DLD1 (cell line): ENCODE results near the gene TMEM247.
"Not testable (repeated sequence)": the region's sequence is repeated elsewhere in the genome, so short reads cannot be mapped to it uniquely, and the experiment has no call there.

Source experiments
- in situ Hi-C: cut with HindIII; loops from 2 replicates; pipeline ENCODE4 v1.10.0; 2017; ENCODE audit warnings: low sequenced_read_pairs

TMEM247 gene

DNA sequence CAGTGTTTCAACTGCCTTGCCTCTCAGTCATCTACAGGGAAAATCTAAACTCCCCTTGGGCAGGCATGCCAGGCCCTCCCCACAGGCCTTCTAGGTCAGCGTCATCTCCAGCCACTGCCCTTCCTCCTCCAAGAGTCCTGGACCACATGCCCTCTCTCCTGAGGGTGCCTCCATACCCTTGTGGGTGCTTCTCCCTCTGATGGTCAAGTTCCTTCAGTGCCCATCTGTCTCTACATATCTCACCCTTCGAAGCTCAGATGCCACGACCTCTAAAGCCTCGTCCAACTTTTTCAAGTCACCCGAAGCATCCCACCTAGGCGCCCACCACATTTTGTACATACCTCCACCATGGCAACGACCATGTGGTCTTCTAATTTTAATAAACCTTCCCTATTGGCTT, 22.6 kb upstream of the TMEM247 start:
- in situ Hi-C loops = no loop called here

DNA sequence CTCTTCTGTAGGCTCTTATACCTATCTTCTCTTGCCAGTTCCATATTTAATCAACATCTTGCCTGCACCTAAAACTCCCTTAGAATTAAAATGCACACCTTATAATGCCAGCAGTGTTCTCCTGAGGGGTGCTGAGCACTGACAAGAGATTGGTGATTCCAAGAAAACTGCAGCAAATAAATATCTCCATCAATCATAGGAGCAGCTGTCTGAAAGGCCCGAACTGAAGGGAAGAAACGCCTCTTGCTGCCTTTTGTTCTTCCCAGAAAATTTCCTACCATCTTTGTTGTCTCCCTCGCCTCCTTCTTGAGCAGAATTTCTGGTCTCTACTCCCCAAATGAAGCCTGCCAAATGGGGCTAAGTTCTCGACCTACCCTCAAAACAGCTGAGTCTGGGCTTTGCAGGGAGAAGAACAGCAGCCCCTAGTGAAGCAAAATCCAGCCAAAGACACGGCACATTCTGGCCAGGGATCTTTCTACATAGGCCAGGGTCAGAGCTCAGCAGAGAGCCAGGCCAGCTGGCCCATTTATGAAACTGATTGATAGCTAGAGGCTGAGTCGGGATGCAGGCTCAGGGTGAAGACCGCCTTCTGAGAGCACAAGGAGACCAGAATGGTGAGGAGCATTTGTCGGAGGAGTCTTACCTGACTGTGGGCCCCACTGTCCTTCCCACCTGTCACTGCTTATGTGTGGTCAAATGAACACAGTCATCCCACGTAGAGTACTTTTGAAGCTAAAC, 20.4 kb upstream of the TMEM247 start:
- in situ Hi-C loops = no loop called here

DNA sequence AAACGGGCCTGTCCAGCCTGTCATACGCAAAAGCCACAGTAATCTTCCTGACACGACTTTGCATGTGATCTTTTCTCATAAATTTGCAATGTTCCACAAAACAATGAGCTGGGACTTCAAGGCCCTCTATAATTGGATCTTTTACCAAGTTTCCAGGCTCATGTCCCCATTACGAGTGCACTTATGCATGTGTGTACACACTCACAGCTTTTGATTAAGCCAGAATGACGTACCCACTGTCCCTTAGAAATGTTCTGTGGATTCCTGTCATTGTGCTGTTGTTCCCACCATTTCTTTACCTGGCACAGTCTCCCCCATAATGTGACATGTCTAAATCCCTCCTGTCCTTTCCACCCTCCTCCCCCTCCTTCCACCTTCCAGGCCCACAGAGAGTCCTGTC, 19.7 kb upstream of the TMEM247 start:
- in situ Hi-C loops = no loop called here

DNA sequence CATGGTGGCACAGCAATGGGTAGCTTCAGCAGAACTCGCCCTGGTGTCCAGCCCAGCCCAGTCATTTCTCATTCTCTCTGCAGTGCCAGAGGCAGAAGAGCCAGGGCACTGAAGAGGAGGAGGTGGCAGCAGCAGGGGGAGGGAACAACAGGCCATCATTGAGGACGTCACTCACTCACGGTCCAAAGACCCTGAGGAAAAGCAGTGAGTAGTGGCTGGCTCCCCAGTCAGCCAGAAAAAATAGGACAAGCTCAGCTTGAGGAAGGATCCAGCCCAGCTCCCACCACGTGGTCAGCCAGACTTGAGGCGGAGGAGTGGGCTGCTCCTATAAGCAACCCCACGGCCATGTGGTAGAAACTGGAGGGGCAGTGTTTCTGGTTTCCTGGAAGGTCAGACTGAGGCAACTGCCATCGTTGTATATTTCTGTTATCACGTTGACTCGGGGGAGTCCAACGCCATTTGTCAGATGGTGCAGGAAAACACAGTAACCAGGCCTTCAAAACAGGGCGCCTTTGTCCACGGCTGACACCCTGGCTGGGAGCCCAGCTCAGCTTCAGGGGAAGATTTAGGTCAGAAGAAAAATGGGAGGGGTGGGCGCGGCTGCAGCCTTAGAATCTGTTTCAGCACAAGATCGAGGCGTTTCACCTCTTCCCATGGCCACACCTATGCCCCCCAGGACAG, 19.0 kb upstream of the TMEM247 start:
- in situ Hi-C loops = no loop called here

DNA sequence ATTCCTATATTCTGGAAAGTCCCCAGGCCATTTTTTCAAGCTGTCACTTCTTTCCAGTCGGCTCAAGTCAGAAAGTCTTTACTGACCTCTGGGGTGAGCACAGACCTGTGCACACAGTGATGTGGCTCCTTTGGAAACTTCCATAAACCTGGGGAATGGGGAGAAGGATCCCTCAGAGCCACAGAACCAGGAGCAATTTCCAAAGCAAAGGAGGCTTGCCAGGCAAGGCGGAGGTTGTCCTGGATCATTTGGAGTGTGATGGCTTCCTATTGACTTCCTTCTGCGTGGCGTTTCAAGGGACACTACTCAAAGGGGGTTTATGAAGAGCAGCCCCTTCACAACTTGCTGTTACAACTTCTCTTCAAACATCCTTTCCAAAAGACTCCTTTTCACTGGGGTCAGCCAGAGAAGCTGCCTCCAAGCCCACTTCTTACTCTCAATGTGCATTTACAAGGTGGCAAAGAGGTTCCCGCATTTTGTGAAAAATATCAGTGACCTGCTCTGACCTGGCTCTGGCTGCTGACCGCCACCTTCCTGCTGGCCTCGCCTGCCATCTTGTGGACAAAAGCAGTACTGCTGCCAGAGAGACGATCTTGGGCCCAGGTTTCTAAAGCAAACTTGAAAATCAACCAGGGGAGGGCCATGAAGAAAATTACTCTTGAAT, 18.2 kb upstream of the TMEM247 start:
- in situ Hi-C loops = no loop called here

DNA sequence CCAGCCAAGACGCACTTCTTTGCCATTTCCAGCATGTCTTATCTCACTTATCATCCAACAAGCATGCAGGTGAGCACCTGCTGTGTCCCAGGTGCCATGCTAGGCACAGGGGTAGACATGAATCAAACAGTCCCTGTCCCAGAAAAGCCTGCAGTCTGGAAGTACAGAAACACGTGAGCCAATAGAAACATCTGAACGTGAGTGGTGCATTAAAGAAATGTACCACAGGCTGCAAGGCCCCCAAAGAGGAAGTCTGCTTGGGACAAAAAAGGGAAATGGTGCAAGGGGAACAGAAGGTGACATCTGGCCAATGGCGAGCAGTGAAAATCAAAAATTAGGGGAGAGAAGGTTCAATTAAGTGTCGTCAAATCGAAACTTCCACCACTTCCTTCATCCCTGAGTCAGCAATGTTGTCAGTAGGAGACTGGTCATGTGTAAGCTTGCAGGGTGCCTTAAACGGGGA, 17.6 kb upstream of the TMEM247 start:
- in situ Hi-C loops = no loop called here

DNA sequence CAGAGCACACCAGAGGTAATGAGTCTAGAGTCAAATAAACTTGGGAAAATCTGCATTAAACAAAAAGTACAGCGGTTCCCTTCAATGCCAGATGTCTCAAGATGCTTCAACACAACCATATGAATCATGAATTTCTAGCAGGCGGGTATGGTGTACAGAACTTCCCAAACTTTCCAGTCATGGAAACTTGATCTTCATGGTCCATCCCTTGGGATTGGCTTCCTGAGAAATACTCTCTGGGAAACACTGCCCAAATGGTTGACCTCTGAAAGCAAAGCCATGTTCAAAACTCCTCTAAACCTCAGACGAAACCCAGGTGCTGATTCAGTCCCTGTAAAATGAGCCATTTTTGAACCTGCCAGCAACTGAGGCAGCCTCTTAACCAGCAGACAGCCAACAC, 16.4 kb upstream of the TMEM247 start:
- in situ Hi-C loops = no loop called here

DNA sequence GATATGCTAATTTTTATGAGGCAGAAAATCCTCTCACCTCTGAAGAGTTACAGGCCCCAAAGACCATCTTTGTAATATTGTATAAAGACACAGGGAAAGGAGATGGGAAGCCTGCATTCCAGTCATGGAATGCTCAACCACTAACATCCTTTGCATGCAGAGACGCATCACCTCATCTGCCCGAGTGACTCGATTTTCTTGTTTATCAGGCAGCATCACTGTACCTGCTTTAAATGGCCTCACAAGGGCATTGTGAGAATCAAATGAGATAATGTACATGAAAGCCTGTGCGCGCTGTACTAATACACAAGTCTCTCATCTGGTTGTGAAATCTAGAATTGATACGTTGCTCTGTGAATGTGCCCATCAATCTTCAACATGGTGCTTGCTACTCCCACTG, 10.2 kb upstream of the TMEM247 start:
- in situ Hi-C loops = no loop called here

DNA sequence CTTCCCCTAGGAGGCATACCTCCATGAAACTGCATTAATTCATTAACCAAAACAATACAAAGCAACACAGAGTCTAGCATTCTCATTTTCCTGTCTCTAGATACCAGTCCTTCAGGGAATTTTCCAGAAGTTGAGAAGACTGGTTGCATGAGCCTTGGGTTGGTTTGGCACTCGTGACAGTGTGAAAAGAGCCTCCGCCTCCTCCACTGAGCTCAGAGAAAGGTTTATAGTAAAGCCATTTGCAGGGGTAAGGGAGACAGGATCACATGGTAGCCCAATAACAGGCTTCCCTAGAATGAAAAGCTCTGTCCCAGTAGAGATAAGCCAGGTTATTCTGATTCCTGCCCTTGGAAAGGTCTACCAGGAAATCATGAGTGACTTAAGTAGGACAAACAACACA, 9.7 kb upstream of the TMEM247 start:
- in situ Hi-C loops = no loop called here

DNA sequence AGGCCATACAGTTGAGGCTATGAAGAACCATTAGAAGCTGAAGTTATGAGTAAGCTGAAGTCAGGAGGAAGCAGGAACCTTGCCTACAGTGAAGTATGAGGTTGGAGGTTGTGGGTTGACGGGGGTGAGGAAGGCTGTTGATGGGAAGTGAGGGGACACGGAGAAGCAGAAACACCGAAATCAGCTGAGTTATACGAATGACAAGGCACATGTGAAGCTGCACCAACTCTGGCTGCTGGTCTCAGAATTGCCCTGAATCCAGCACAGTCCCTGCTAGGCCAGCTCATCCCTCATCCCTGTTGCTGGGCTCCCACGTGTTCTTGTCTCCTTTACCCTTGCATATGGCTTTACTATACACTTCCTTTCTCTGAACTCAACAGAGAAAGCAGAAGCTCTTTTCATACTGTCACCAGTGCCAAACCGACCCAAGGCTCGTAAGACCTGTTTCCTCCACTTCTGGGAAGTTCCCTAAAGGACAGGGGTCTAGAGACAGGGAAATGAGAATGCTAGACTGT, 9.2 kb upstream of the TMEM247 start:
- in situ Hi-C loops = no loop called here

DNA sequence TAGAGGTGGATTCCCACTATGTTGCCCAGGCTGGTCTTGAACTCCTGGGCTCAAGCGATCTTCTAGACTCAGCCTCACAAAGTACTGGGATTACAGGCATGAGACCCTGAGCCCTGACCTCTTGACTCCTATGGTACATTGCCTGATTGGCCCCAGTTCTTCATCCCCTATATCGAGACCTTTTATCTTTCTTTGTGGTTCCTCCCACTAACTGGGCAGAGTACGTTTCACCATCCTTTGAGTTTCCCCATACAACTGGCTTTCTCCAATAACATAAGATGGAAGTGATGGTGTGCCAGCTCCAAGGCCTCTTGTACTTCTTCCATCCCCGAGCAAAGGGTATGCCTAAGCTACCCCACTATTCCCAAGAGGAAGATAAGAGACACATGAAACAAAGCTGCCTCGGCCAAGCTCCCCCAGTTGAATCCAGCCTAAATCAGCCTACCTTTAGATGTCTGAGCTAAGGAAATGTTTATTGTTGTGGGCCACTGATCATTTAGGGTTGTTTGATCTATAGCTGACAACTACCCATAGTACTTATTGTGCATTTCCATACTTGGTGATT, 8.3 kb upstream of the TMEM247 start:
- in situ Hi-C loops = no loop called here

DNA sequence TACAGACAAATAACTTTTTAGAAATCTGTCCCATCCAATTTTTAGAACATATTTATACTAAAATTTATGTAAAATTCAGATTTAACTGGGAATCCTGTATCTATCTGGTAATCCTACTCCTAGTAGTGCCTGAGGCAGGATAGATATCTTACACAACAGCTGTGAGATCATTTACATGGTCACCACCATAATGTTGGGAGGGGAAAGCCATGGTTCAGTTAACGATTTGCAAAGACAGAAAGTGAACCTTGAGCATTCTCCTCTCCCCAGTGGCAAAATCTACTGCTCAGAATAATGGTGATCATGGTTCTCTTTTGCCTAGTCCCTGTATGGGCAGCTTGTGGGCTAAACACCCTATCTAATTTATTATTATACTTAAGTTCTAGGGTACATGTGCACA, 7.7 kb upstream of the TMEM247 start:
- in situ Hi-C loops = no loop called here

DNA sequence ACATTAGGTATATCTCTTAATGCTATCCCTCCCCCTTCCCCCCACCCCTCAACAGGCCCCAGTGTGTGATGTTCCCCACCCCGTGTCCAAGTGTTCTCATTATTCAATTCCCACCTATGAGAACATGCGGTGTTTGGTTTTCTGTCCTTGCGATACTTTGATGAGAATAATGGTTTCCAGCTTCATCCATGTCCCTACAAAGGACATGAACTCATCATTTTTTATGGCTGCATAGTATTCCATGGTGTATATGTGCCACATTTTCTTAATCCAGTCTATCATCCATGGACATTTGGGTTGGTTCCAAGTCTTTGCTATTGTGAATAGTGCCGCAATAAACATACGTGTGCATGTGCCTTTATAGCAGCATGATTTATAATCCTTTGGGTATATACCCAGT, 7.2 kb upstream of the TMEM247 start:
- in situ Hi-C loops = not testable (repeated sequence)

DNA sequence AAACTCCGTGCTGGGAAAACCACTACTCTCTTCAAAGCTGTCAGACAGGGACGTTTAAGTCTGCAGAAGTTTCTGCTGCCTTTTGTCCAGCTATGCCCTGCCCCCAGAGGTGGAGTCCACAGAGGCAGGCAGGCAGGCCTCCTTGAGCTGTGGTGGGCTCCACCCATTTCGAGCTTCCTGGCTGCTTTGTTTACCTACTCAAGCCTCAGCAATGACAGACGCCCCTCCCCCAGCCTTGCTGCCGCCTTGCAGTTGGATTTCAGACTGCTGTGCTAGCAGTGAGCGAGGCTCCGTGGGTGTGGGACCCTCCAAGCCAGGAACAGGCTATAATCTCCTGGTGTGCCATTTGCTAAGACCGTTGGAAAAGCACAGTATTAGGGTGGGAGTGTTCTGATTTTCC, 1.9 kb upstream of the TMEM247 start:
- in situ Hi-C loops = not testable (repeated sequence)

DNA sequence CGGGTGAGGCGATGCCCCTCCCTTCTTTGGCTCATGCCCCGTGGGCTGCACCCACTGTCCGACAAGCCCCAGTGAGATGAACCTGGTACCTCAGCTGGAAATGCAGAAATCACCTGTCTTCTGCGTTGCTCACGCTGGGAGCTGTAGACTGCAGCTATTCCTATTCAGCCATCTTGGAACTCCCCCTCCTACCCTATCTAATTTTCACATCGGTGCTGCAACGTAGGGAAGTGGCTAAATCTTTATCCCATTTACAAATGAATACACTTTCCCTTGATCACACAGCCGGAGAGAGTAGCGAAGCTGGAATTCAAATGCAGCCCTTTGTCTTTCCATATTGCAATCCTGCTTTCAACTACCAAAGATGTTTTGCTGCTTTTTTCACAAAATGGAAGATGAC, 1.4 kb upstream of the TMEM247 start:
- in situ Hi-C loops = no loop called here

DNA sequence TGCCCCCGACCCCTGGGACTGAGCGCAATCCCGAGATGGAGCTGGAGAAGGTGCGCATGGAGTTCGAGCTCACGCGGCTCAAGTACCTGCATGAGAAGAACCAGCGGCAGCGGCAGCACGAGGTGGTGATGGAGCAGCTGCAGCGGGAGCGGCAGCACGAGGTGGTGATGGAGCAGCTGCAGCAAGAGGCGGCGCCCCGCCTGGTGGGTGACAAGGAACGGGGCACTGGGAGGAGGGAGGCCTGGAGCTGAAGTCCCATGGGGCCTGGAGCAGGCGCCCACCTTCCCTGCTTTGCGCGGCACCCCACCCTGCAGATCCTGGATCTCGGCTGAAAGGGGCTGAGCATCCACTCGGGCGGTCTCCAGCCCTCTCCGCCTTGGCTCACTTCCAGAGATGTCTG, 1.2 kb downstream of the TMEM247 start:
- in situ Hi-C loops = no loop called here

DNA sequence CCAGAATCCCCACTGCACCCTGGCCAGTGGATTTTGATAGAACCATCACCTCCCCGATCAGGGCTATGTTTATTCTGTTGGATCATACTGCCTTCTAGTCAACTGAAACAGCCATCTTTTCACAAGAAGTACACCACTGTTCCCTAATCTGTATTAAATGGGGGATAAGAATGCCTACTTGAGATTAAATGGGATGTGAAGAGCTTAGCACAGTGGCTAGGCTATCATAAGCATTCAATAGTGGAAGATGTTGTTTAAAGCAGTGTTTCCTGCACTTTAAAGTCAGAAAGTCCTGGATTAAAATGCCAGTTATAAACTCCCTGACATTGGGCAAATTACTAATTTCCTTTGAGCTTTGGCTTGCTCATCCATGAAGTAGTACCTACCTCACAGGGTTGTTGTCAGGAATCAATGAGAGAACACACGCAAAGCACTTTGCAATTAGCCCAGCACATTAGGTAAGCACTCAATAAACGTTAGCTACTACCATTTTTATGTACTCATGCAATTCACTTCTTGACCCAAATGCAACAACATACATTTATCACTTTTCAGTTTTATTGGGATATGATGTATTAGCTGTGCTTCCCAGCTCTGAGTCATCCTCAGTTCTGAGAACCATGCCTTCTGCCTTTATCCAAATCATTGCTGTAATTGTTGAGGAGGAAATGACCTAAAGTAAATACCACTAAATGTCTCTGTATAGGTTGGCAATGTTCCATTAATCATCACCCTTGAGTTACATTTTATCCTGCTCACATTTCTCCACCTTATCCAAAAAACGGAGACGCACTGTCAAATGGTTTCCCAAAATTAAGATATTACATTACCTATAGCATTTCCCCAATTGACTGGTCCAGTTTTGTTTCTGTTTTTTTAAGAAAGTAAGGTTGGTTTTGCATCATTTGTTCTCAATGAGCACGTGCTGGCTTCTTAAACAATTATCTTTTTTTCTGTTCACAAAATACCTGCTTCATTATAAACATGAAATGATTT, 2.1 kb downstream of the TMEM247 start:
- in situ Hi-C loops = no loop called here

DNA sequence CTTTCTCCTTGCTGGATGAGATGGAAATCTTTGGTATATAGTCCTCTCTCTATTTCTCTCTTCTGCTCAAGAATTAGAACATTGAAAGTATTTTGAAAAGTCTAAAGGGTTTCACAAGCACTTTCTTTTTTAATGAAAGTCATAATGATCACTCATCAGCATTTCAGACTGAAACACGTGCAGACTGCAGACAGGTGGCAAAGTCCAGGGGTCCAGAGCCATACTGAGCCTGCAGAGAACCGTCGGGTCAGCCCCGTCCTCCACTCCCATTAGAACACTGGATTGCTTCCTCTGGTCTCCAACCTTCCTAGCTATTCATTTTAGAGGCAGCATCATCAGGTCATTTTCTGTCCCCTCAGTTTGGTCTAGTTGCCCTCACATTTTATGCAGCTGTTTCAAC, 3.1 kb downstream of the TMEM247 start:
- in situ Hi-C loops = no loop called here

DNA sequence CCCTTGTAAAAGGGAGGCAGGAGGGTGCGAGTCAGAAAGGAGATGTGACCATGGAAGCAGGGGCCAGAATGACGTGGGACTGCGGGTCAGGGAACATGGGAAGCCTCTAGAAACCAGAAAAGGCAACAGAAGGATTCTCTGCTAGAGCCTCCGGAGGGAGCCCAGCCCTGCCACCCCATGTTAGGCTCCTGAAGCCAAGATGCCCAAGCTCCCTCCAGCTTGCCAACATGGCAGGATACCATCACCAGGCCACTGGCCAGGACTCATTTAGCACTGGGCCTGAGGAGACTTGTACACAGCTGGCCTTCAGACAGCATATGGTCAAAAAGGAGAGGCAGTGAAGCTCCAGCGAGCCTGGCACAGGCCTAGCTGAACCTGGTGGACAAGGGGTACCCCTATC, 5.6 kb downstream of the TMEM247 start:
- in situ Hi-C loops = no loop called here

DNA sequence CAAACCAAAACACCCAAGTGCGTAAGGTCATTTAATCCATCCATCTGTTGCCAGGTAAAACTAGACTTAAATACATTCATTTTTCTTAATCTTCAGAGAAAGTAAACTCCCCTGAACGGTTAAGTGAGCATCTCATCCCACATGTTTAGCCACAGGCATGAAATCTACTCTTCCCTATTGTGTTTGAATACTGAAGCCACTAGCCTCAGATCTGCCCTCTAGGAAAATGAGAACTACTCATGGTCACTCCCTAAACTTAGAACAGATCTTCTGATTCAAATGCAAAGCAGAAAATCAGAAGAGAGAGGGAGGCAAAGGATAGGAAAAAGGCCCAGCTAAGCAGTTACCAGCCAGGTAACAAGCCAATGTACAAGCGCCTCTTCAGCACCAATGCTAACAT, 7.1 kb downstream of the TMEM247 start:
- in situ Hi-C loops = no loop called here
